ENCODE data around the gene H1-8.

GRCh38 chr3:129543156-129543790 lies at the start of gene H1-8:
- TF ChIP-seq, protein P1, sequence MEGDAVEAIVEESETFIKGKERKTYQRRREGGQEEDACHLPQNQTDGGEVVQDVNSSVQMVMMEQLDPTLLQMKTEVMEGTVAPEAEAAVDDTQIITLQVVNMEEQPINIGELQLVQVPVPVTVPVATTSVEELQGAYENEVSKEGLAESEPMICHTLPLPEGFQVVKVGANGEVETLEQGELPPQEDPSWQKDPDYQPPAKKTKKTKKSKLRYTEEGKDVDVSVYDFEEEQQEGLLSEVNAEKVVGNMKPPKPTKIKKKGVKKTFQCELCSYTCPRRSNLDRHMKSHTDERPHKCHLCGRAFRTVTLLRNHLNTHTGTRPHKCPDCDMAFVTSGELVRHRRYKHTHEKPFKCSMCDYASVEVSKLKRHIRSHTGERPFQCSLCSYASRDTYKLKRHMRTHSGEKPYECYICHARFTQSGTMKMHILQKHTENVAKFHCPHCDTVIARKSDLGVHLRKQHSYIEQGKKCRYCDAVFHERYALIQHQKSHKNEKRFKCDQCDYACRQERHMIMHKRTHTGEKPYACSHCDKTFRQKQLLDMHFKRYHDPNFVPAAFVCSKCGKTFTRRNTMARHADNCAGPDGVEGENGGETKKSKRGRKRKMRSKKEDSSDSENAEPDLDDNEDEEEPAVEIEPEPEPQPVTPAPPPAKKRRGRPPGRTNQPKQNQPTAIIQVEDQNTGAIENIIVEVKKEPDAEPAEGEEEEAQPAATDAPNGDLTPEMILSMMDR (IDR thresholded peaks at IDR 0.05): no peak
- TF ChIP-seq POLR2A (IDR thresholded peaks at IDR 0.05): no peak

All from heart left ventricle (tissue), 13 donors.